ENCODE data around the gene GALNT9. TPM values are rescaled to one million over a fixed set of nuclear protein-coding genes. Genes with fewer than 3 reads are reported as not detected.

The GALNT9 gene
- total and polyA plus RNA-seq, 7 experiments from 2014 or later: not detected

- Mint-ChIP-seq H3K27me3 (peaks cover 0 to 8% (median 0%) of the 10 kb centered on the region in 5 donors), H3K4me3 (no peak overlapping the region), H3K9me3 (no peaks in the 10 kb centered on the region), H3K36me3 (no peaks in the 10 kb centered on the region), H3K27ac (no peak overlapping the region), H3K4me1 (no peaks in the 10 kb centered on the region)
- ATAC-seq: no peak
- Histone ChIP-seq H3K9me3 (ENCODE audit: control insufficient read depth in 2 of 3, low read length in 3 of 3) (no peaks in the 10 kb centered on the region), H3K4me1 (ENCODE audit: control insufficient read depth in 2 of 2, insufficient read depth in 2 of 2, low read length in 2 of 2) (no peaks in the 10 kb centered on the region), H3K36me3 (ENCODE audit: control insufficient read depth in 2 of 3, insufficient read depth in 3 of 3, low read length in 3 of 3) (no peaks in the 10 kb centered on the region), H3K27ac (ENCODE audit: low read depth, low read length) (no peak overlapping the region), H3K27me3 (ENCODE audit: control insufficient read depth in 2 of 2, insufficient read depth in 2 of 2, low read length in 2 of 2) (no peaks in the 10 kb centered on the region), H3K4me3 (ENCODE audit: low read length) (no peak overlapping the region)
- no peak for DNase-seq
- POLR2A ChIA-PET: no interaction called here
- intact Hi-C loops (cut with micrococcal nuclease): no loop called here
- CTCF ChIA-PET: no interaction called here
Measured at GRCh38 chr12:132354211-132354981, 25.0 kb upstream of the GALNT9 start.

GRCh38 chr12:132353811-132354210 lies 24.4 kb upstream of the GALNT9 start:
- Mint-ChIP-seq H3K9me3 (no peaks in the 10 kb centered on the region), H3K4me3 (no peak overlapping the region), H3K27me3 (peaks cover 0 to 8% (median 0%) of the 10 kb centered on the region in 5 donors), H3K36me3 (no peaks in the 10 kb centered on the region), H3K4me1 (no peaks in the 10 kb centered on the region), H3K27ac (no peak overlapping the region)
- Histone ChIP-seq H3K27me3 (ENCODE audit: control insufficient read depth in 2 of 2, insufficient read depth in 2 of 2, low read length in 2 of 2) (no peaks in the 10 kb centered on the region), H3K9me3 (ENCODE audit: control insufficient read depth in 2 of 3, low read length in 3 of 3) (no peaks in the 10 kb centered on the region), H3K4me3 (ENCODE audit: low read length) (no peak overlapping the region), H3K4me1 (ENCODE audit: control insufficient read depth in 2 of 2, insufficient read depth in 2 of 2, low read length in 2 of 2) (no peaks in the 10 kb centered on the region), H3K27ac (ENCODE audit: low read depth, low read length) (no peak overlapping the region), H3K36me3 (ENCODE audit: control insufficient read depth in 2 of 3, insufficient read depth in 3 of 3, low read length in 3 of 3) (no peaks in the 10 kb centered on the region)
- CTCF ChIA-PET: no interaction called here
- ATAC-seq (no peak), DNase-seq (no peak)
- intact Hi-C loops (cut with micrococcal nuclease): no loop called here
- POLR2A ChIA-PET: no interaction called here

GRCh38 chr12:132352896-132353800 lies 23.8 kb upstream of the GALNT9 start:
- ATAC-seq: no peak

DNA sequence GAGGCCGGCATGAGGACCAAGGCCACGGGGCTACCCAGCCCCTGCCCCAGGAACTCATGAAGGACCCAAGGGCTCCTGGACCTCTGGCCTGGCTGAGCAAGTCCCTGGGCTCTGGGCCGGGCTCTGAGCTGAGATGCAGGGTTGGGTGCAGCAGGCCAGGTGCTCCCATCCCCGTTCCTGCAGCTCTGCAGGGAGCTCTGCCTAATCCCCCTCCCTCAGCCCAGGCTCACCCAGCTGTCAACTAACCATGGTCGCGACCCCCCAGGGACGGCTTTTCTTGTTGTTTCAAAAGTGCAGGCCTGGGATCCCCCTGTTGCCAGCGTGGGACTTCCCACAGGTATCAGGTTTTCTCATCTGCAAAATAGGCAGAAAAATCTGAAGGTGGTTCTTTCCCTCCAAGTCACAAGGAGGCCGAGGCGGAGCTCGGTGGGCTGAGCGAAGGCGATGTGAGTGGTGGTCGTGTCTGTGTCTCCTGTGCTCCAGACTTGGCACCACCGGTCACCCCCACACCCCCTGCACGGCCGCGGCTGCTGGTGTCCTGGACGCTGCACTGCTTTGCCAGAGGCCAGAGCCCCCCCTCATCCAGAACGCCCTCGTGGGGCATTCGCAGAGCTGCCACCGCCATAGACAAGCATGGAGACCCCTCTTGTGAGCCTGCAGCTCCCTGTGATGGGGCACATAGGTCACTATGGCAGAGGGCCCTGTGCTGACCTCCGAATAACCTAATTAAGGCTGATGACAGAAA lies 22.5 kb upstream of the GALNT9 start:
- CTCF ChIA-PET: no interaction called here
- H3K27ac ChIP-seq (ENCODE audit: low read depth, low read length): no peak overlapping the region
- H3K9me3 ChIP-seq (ENCODE audit: control insufficient read depth in 2 of 3, low read length in 3 of 3): no peaks in the 10 kb centered on the region
- intact Hi-C loops (cut with micrococcal nuclease): no loop called here
- H3K4me3 ChIP-seq (ENCODE audit: low read length): no peak overlapping the region
- H3K36me3 ChIP-seq (ENCODE audit: control insufficient read depth in 2 of 3, insufficient read depth in 3 of 3, low read length in 3 of 3): no peaks in the 10 kb centered on the region
- H3K27me3 ChIP-seq (ENCODE audit: control insufficient read depth in 2 of 2, insufficient read depth in 2 of 2, low read length in 2 of 2): no peaks in the 10 kb centered on the region
- Mint-ChIP-seq H3K27ac (no peak overlapping the region), H3K36me3 (no peaks in the 10 kb centered on the region), H3K4me3 (no peak overlapping the region), H3K9me3 (no peaks in the 10 kb centered on the region), H3K27me3 (peaks cover 0 to 8% (median 0%) of the 10 kb centered on the region in 5 donors), H3K4me1 (no peaks in the 10 kb centered on the region)
- POLR2A ChIA-PET: no interaction called here
- ATAC-seq: no peak
- no peaks in the 10 kb centered on the region for H3K4me1 ChIP-seq (ENCODE audit: control insufficient read depth in 2 of 2, insufficient read depth in 2 of 2, low read length in 2 of 2)
- no peak for DNase-seq

More at GRCh38 chr12:132352896-132353800, 23.8 kb upstream of the GALNT9 start:
- DNase-seq: no peak
- ChIA-PET CTCF (no interaction called here), POLR2A (no interaction called here)
- Histone ChIP-seq H3K36me3 (ENCODE audit: control insufficient read depth in 2 of 3, insufficient read depth in 3 of 3, low read length in 3 of 3) (no peaks in the 10 kb centered on the region), H3K4me3 (ENCODE audit: low read length) (no peak overlapping the region), H3K4me1 (ENCODE audit: control insufficient read depth in 2 of 2, insufficient read depth in 2 of 2, low read length in 2 of 2) (no peaks in the 10 kb centered on the region), H3K27me3 (ENCODE audit: control insufficient read depth in 2 of 2, insufficient read depth in 2 of 2, low read length in 2 of 2) (no peaks in the 10 kb centered on the region), H3K27ac (ENCODE audit: low read depth, low read length) (no peak overlapping the region), H3K9me3 (ENCODE audit: control insufficient read depth in 2 of 3, low read length in 3 of 3) (no peaks in the 10 kb centered on the region)
- Mint-ChIP-seq H3K27ac (no peak overlapping the region), H3K36me3 (no peaks in the 10 kb centered on the region), H3K4me1 (no peaks in the 10 kb centered on the region), H3K9me3 (no peaks in the 10 kb centered on the region), H3K4me3 (no peak overlapping the region), H3K27me3 (peaks cover 0 to 8% (median 0%) of the 10 kb centered on the region in 5 donors)
- intact Hi-C loops (cut with micrococcal nuclease): no loop called here

- DNase-seq: no peak
- H3K27me3 ChIP-seq (ENCODE audit: control insufficient read depth in 2 of 2, insufficient read depth in 2 of 2, low read length in 2 of 2): no peaks in the 10 kb centered on the region
- POLR2A ChIA-PET: no interaction called here
- ATAC-seq: no peak
- no peaks in the 10 kb centered on the region for H3K9me3 ChIP-seq (ENCODE audit: control insufficient read depth in 2 of 3, low read length in 3 of 3)
- intact Hi-C loops (cut with micrococcal nuclease): no loop called here
- no peak overlapping the region for H3K4me3 Mint-ChIP-seq
- H3K27me3 Mint-ChIP-seq: peaks cover 0 to 12% (median 7%) of the 10 kb centered on the region in 5 donors
- no peaks in the 10 kb centered on the region for H3K4me1 ChIP-seq (ENCODE audit: control insufficient read depth in 2 of 2, insufficient read depth in 2 of 2, low read length in 2 of 2)
- H3K27ac Mint-ChIP-seq: no peak overlapping the region
- H3K4me1 Mint-ChIP-seq: no peaks in the 10 kb centered on the region
- CTCF ChIA-PET: no interaction called here
- no peak overlapping the region for H3K27ac ChIP-seq (ENCODE audit: low read depth, low read length)
- H3K36me3 ChIP-seq (ENCODE audit: control insufficient read depth in 2 of 3, insufficient read depth in 3 of 3, low read length in 3 of 3): no peaks in the 10 kb centered on the region
- no peaks in the 10 kb centered on the region for H3K9me3 Mint-ChIP-seq
- H3K36me3 Mint-ChIP-seq: no peaks in the 10 kb centered on the region
- H3K4me3 ChIP-seq (ENCODE audit: low read length): no peak overlapping the region
Measured at GRCh38 chr12:132349501-132350131, 20.2 kb upstream of the GALNT9 start.

DNA sequence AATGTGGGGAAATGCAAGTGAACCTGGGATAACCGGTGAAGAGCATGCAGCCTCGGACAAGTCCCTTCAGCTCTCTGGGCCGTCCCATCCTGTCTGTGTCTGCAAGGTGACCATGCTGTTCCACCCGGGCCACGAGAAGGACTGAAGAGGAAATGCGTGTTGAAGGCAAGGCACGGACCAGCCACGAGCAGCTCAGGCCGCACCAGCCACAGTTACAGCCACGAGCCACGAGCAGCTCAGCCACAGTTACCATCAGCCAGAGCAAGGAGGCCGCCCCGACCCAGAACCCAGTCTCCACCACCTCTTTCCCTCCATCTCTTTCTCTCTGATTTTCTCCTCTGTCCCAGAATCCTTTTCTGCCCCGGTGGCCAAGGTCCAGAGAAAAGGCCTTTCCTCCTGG lies 18.8 kb upstream of the GALNT9 start:
- ATAC-seq: no peak
- H3K36me3 Mint-ChIP-seq: no peaks in the 10 kb centered on the region
- no peak for DNase-seq
- Histone ChIP-seq H3K27me3 (ENCODE audit: control insufficient read depth in 2 of 2, insufficient read depth in 2 of 2, low read length in 2 of 2) (no peaks in the 10 kb centered on the region), H3K4me3 (ENCODE audit: low read length) (no peak overlapping the region), H3K9me3 (ENCODE audit: control insufficient read depth in 2 of 3, low read length in 3 of 3) (no peaks in the 10 kb centered on the region), H3K36me3 (ENCODE audit: control insufficient read depth in 2 of 3, insufficient read depth in 3 of 3, low read length in 3 of 3) (no peaks in the 10 kb centered on the region), H3K4me1 (ENCODE audit: control insufficient read depth in 2 of 2, insufficient read depth in 2 of 2, low read length in 2 of 2) (no peaks in the 10 kb centered on the region), H3K27ac (ENCODE audit: low read depth, low read length) (no peak overlapping the region)
- no peak overlapping the region for H3K27ac Mint-ChIP-seq
- CTCF ChIA-PET: no interaction called here
- intact Hi-C loops (cut with micrococcal nuclease): no loop called here
- H3K27me3 Mint-ChIP-seq: peaks cover 2 to 10% (median 7%) of the 10 kb centered on the region in 5 donors
- peaks cover 0 to 3% (median 1%) of the 10 kb centered on the region in 7 donors for H3K4me1 Mint-ChIP-seq
- POLR2A ChIA-PET: no interaction called here
- peaks cover 0 to 1% (median 0%) of the 10 kb centered on the region in 11 donors for H3K9me3 Mint-ChIP-seq
- H3K4me3 Mint-ChIP-seq: no peak overlapping the region

All from naive thymus-derived CD4-positive, alpha-beta T cell (primary cell).